SK-N-SH treated with all-trans-retinoic acid at 6 μM for 48 hours (cell line): ENCODE results near the gene AKNA.

ENCODE experiments used
- ATAC-seq: fragments of 200-7000 bp; cut with Tn5 transposase; 3 replicates; pipeline ENCODE4 v1.9.1; 2020; ENCODE audit warnings: mild to moderate bottlenecking, moderate library complexity
- BACH2 ChIP-seq: fragments of 250-450 bp; sonication (Bioruptor Pico); IDR thresholded peaks from 2 replicates; pipeline ENCODE4 v1.9.0; 2021; ENCODE audit warnings: mild to moderate bottlenecking, borderline replicate concordance
- CSDC2 ChIP-seq: fragments of 250-450 bp; sonication (Bioruptor Pico); IDR thresholded peaks from 2 replicates; pipeline ENCODE4 v1.5.0; 2020; ENCODE audit warnings: mild to moderate bottlenecking, moderate library complexity
- ESRRG ChIP-seq: fragments of 250-450 bp; sonication (Bioruptor Pico); IDR thresholded peaks from 2 replicates; pipeline ENCODE4 v1.6.1; 2021; ENCODE audit warnings: mild to moderate bottlenecking
- GLIS3 ChIP-seq: fragments of 250-450 bp; sonication (Bioruptor Pico); IDR thresholded peaks from 2 replicates; pipeline ENCODE4 v1.5.0; 2020; ENCODE audit warnings: mild to moderate bottlenecking, moderate library complexity
- ISL1 ChIP-seq: fragments of 250-450 bp; sonication (Bioruptor Pico); IDR thresholded peaks from 2 replicates; pipeline ENCODE4 v2.1.2; 2022; ENCODE audit warnings: mild to moderate bottlenecking, moderate library complexity
- SNAI2 ChIP-seq: fragments of 250-450 bp; sonication (Bioruptor Pico); IDR thresholded peaks from 2 replicates; pipeline ENCODE4 v1.5.0; 2020; ENCODE audit warnings: mild to moderate bottlenecking, moderate library complexity
- TCF4 ChIP-seq: fragments of 250-450 bp; sonication (Bioruptor Pico); IDR thresholded peaks from 2 replicates; pipeline ENCODE4 v1.8.0; 2021; ENCODE audit warnings: mild to moderate bottlenecking, moderate library complexity, borderline replicate concordance
- TOX ChIP-seq: fragments of 250-450 bp; sonication (Bioruptor Pico); IDR thresholded peaks from 2 replicates; pipeline ENCODE4 v1.8.0; 2021; ENCODE audit warnings: mild to moderate bottlenecking, moderate library complexity, borderline replicate concordance
- ZFP3 ChIP-seq: fragments of 250-450 bp; sonication (Bioruptor Pico); IDR thresholded peaks from 2 replicates; pipeline ENCODE4 v1.5.0; 2020; ENCODE audit warnings: mild to moderate bottlenecking, moderate library complexity
- ZFP30 ChIP-seq: fragments of 450-650 bp; formaldehyde crosslinking; IDR thresholded peaks from 2 replicates; pipeline ENCODE4 v1.5.0; 2022; ENCODE audit warnings: mild to moderate bottlenecking, moderate library complexity
- ZNF70 ChIP-seq: fragments of 450-650 bp; formaldehyde crosslinking; IDR thresholded peaks from 2 replicates; pipeline ENCODE4 v1.5.0; 2020; ENCODE audit warnings: mild to moderate bottlenecking, moderate library complexity
- ZNF8 ChIP-seq: fragments of 450-650 bp; formaldehyde crosslinking; IDR thresholded peaks from 2 replicates; pipeline ENCODE4 v1.5.0; 2020; ENCODE audit warnings: mild to moderate bottlenecking, moderate library complexity
- TF ChIP-seq, protein P1 (sequence below): fragments of 250-450 bp; sonication (Bioruptor Pico); IDR thresholded peaks from 2 replicates; pipeline ENCODE4 v1.5.0; 2020; ENCODE audit warnings: mild to moderate bottlenecking, moderate library complexity
- TF ChIP-seq, protein P2 (sequence below): fragments of 250-450 bp; sonication (Bioruptor Pico); IDR thresholded peaks from 2 replicates; pipeline ENCODE4 v1.5.1; 2020; ENCODE audit warnings: low read depth, mild to moderate bottlenecking, moderate library complexity
- TF ChIP-seq, protein P3 (sequence below): fragments of 250-450 bp; sonication (Bioruptor Pico); IDR thresholded peaks from 2 replicates; pipeline ENCODE4 v1.8.0; 2020; ENCODE audit warnings: mild to moderate bottlenecking, moderate library complexity, borderline replicate concordance
- TF ChIP-seq, protein P4 (sequence below): fragments of 250-450 bp; sonication (Bioruptor Pico); IDR thresholded peaks from 2 replicates; pipeline ENCODE4 v1.8.0; 2021; ENCODE audit warnings: low read depth, mild to moderate bottlenecking, moderate library complexity, borderline replicate concordance
- TF ChIP-seq, protein P5 (sequence below): fragments of 250-450 bp; sonication (Bioruptor Pico); IDR thresholded peaks from 2 replicates; pipeline ENCODE4 v1.5.1; 2021; ENCODE audit warnings: mild to moderate bottlenecking, moderate library complexity

Gene AKNA

DNA sequence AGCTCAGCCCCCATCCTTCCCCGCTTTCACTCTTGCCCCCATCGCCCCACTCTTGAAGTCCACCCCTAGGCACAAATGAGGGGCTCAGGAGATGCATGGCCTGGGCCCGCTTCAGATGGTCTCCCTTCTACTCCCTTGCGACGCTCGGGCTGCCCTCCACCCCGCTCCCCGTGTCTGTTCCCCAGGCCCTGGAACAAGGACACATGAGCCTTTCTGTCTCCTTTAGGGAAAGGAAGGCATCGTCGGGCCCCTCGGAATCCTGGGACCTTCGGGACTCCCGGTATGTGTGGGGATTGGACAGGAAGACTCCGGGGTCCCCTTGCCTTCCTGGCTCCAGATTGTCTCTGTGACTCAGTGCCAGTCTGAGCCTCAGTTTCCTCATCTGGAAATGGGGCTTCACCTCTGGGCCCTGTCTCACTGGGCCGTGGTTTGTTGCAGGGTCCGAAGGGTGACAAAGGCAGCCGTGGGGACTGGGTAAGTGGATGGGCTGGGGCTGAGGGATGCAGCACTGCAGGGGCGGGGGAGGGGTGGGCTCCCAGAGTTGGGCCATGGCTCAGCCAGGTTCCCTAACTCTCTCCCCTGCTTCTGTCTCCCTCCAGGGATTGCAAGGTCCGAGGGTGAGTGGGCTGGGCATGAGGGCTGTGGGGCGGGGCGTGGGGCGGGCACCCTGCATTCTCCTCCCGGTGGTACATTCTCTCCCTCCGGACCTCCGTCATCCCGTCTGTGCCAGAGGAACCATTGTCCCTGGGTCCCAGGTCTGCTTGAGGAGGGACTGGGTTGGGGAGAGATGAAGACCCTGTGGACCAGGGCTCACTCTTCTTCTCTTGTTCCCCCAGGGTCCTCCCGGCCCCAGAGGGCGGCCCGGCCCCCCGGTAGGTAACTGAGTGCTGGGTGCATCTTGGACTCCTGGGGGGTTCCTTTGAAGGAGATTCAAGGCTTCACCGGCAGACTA is 86.7 kb downstream of the AKNA start:
- TF ChIP-seq ZFP3 (CRISPR knock-in tag) (no peak), GLIS3 (no peak), ZNF70 (CRISPR knock-in tag) (no peak), BACH2 (CRISPR knock-in tag) (no peak), ISL1 (no peak), TOX (CRISPR knock-in tag) (no peak), CSDC2 (CRISPR knock-in tag) (no peak)
- TF ChIP-seq, protein P1, sequence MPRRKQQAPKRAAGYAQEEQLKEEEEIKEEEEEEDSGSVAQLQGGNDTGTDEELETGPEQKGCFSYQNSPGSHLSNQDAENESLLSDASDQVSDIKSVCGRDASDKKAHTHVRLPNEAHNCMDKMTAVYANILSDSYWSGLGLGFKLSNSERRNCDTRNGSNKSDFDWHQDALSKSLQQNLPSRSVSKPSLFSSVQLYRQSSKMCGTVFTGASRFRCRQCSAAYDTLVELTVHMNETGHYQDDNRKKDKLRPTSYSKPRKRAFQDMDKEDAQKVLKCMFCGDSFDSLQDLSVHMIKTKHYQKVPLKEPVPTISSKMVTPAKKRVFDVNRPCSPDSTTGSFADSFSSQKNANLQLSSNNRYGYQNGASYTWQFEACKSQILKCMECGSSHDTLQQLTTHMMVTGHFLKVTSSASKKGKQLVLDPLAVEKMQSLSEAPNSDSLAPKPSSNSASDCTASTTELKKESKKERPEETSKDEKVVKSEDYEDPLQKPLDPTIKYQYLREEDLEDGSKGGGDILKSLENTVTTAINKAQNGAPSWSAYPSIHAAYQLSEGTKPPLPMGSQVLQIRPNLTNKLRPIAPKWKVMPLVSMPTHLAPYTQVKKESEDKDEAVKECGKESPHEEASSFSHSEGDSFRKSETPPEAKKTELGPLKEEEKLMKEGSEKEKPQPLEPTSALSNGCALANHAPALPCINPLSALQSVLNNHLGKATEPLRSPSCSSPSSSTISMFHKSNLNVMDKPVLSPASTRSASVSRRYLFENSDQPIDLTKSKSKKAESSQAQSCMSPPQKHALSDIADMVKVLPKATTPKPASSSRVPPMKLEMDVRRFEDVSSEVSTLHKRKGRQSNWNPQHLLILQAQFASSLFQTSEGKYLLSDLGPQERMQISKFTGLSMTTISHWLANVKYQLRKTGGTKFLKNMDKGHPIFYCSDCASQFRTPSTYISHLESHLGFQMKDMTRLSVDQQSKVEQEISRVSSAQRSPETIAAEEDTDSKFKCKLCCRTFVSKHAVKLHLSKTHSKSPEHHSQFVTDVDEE (CRISPR knock-in tag), result no peak
- TF ChIP-seq, protein P2, sequence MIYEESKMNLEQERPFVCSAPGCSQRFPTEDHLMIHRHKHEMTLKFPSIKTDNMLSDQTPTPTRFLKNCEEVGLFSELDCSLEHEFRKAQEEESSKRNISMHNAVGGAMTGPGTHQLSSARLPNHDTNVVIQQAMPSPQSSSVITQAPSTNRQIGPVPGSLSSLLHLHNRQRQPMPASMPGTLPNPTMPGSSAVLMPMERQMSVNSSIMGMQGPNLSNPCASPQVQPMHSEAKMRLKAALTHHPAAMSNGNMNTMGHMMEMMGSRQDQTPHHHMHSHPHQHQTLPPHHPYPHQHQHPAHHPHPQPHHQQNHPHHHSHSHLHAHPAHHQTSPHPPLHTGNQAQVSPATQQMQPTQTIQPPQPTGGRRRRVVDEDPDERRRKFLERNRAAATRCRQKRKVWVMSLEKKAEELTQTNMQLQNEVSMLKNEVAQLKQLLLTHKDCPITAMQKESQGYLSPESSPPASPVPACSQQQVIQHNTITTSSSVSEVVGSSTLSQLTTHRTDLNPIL (CRISPR knock-in tag), result no peak
- TF ChIP-seq, protein P3, sequence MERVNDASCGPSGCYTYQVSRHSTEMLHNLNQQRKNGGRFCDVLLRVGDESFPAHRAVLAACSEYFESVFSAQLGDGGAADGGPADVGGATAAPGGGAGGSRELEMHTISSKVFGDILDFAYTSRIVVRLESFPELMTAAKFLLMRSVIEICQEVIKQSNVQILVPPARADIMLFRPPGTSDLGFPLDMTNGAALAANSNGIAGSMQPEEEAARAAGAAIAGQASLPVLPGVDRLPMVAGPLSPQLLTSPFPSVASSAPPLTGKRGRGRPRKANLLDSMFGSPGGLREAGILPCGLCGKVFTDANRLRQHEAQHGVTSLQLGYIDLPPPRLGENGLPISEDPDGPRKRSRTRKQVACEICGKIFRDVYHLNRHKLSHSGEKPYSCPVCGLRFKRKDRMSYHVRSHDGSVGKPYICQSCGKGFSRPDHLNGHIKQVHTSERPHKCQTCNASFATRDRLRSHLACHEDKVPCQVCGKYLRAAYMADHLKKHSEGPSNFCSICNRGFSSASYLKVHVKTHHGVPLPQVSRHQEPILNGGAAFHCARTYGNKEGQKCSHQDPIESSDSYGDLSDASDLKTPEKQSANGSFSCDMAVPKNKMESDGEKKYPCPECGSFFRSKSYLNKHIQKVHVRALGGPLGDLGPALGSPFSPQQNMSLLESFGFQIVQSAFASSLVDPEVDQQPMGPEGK (CRISPR knock-in tag), result no peak
- TF ChIP-seq, protein P4, sequence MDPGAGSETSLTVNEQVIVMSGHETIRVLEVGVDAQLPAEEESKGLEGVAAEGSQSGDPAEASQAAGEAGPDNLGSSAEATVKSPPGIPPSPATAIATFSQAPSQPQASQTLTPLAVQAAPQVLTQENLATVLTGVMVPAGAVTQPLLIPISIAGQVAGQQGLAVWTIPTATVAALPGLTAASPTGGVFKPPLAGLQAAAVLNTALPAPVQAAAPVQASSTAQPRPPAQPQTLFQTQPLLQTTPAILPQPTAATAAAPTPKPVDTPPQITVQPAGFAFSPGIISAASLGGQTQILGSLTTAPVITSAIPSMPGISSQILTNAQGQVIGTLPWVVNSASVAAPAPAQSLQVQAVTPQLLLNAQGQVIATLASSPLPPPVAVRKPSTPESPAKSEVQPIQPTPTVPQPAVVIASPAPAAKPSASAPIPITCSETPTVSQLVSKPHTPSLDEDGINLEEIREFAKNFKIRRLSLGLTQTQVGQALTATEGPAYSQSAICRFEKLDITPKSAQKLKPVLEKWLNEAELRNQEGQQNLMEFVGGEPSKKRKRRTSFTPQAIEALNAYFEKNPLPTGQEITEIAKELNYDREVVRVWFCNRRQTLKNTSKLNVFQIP (CRISPR knock-in tag), result no peak
- TF ChIP-seq, protein P5, sequence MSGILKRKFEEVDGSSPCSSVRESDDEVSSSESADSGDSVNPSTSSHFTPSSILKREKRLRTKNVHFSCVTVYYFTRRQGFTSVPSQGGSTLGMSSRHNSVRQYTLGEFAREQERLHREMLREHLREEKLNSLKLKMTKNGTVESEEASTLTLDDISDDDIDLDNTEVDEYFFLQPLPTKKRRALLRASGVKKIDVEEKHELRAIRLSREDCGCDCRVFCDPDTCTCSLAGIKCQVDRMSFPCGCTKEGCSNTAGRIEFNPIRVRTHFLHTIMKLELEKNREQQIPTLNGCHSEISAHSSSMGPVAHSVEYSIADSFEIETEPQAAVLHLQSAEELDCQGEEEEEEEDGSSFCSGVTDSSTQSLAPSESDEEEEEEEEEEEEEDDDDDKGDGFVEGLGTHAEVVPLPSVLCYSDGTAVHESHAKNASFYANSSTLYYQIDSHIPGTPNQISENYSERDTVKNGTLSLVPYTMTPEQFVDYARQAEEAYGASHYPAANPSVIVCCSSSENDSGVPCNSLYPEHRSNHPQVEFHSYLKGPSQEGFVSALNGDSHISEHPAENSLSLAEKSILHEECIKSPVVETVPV, result no peak
- TF ChIP-seq, all 23 proteins: peak for 0
- ATAC-seq, result no peak

DNA sequence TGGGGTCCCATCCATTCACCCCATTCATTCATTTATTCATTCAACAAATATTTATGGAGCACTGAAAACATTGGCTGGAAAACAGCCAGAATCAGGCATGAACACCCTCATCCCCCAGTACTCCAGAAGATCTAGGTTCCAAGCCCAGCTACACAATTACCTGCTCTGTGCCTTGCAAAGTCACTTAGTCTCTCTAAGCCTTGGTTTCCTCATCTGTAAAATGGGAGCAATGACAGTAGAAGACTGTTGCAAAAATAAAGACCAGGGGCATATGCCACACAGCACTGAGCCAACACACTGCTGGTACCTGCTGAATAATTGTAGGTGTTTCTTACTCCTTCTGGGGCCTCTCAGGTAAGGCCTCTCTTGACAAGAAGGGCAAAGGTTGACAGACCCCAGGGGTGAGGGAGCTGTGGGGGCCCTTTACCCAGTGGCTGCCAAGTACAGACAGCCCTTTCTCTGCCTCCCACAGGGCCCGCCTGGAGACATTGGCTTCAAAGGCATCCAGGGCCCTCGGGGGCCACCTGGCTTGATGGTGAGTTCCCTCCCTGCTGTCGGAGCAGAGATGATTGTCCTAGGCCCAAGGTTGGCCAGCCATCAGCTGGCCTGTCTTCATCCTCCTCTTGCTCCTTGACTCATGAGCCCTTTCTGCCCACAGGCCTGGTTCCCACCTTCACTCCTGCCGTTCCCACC is 87.5 kb downstream of the AKNA start:
- TF ChIP-seq TOX (CRISPR knock-in tag), result no peak
- TF ChIP-seq TCF4 (CRISPR knock-in tag), result no peak
- TF ChIP-seq ZFP30 (CRISPR knock-in tag), result no peak
- TF ChIP-seq ZNF8 (CRISPR knock-in tag), result no peak
- TF ChIP-seq ZFP3 (CRISPR knock-in tag), result no peak
- TF ChIP-seq SNAI2 (CRISPR knock-in tag), result no peak
- TF ChIP-seq BACH2 (CRISPR knock-in tag), result no peak
- ATAC-seq, result no peak

DNA sequence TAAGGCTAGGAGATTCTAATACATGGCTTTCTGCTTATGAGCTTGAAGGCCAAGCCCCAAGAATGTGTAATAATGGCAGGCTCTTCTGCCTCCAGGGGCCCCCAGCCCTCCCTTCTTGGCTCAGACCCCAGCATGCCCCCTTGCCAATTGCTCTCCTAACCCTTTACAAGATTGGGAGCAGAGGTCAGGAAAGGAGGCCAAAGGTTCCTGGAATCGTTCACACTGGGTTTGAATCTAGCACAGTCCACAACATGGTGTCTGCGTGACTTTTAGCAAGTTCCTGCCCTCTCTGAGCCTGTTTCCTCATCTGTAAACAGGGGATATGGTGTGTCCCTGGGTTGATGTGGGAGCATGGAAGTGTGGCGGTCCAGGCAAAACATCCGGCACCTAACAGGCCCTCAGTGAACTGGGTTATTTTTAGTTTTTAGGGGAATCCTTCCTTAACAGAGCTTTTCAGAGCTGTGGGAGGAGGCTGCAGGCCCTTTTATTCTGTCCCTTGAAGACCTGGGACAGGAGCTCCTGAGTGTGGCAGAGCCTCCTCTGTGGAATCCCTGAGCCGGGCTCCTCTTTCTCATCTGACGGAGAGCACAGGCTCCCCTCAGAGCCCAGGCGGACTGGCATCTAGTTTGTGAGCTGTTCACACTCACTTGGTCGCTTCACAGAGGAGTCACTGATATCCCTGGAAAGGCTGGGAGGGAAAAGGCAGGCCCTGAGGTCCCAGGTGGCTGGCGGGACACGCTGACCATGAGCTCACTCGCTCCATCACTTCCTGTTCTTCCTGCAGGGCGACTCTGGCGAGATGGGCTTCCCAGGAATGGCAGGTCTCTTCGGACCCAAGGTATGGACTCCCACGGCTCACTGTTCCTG is 88.3 kb downstream of the AKNA start:
- no peak for TF ChIP-seq ESRRG
- ATAC-seq, result no peak
